Muscle of back (tissue), 11 donors: ENCODE results near the gene LRCOL1. TPM values are rescaled to one million over a fixed set of nuclear protein-coding genes. Genes with fewer than 3 reads are reported as not detected.

Experiments
- DNase-seq, 3 donors: peaks; one replicate each; pipeline versions ENCODE4 v3.0.0 to v3.0.0-alpha.2; 2013
- polyA plus RNA-seq, 10 donors: library from polyadenylated mRNA; unstranded; fragments of 120-200 nt; gene quantifications; one replicate each; pipeline ENCODE4 v1.2.1, GENCODE V29; 2013; ENCODE audit not compliant: insufficient read length in 10 of 10

LRCOL1 gene
- polyA plus RNA-seq, 10 donors = 0.14 to 0.60 (median 0.20) TPM; not detected in 4

GRCh38 chr12:132582582-132583410 is 27.6 kb downstream of the LRCOL1 start:
- peak in 1 of 3 donors; percentile 48 for DNase-seq

DNA sequence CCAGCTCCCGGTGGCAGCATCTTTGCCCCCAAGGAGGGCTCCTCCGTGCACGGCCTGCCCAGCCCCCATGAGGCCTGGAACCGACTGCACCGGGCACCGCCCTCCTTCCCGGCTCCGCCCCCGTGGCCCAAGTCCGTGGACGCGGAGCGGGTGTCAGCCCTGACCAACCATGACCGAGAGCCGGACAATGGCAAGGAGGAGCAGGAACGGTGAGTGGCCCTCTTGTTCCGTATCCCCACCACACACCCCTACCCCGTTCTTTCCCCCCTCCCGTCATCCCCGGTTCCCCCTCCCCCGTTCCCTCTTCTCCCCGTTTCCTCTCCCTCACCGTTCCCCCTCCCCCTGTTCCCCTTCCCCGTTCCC is 28.3 kb downstream of the LRCOL1 start:
- DNase-seq = no peak

DNA sequence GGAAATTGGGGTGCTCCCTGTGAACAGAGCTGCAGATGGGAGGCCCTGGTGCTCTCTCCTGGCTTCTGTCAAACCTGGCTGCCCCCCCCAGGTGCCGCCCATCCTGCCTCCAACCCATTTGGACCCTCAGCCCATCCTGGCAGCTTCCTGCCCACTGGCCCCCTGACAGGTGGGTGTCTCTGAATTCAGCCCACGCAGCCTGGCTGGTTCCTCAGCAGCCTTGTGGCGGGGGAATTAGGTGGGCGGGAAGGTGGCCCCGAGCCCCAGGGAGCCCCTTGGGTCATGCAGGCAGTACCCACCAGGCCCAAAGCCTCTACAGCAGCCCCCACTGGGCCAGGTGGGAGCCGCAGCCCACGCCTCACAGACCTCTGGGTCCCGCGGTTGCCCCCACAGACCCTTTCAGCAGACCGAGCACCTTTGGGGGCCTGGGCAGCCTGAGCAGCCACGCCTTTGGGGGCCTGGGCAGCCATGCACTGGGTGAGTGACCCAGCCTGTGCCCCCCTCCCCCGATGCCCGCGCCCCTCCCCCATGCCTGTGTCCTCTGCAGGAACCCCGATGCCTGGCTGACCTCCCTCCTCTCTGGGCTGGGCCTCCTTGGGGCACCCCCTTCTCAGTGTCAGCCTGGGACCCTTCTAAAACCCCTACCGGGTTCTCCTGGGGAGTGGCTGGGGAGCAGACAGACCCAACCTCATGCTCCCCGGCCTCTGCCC is 28.9 kb downstream of the LRCOL1 start:
- DNase-seq = no peak

DNA sequence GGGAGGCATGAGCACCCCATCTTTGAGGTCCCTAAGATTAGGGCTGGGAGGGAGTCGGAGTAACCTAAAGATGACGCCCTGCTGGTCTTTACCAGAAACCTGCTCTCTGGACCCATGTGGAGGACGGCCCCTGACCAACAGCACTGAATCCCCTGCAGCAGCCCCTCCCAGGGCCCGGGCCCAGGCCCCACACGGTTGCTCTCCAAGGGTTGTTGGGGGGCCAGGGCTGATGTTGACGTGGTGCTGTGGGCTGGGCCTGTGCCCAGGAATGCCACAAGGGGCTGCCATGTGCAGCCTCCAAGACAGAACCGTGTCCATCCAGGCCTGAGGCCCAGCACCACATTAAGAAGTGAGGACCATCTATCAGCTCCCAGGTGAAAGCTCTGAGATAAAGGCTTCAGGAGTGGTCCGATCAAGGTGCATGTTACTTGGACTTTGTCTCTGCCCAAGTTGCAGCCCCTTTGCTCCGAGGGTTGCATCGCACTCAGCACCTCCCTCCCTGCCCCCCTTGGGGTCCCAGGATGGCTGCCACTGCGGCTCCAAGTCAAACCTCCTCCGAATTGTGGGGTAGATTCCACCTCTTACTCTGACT is 29.6 kb downstream of the LRCOL1 start:
- DNase-seq = no peak

- DNase-seq = peak; percentile 47 to 75 (median 62)
Observed at GRCh38 chr12:132579744-132580143, 30.6 kb downstream of the LRCOL1 start.

GRCh38 chr12:132578826-132579225 is 31.6 kb downstream of the LRCOL1 start:
- DNase-seq = no peak

DNA sequence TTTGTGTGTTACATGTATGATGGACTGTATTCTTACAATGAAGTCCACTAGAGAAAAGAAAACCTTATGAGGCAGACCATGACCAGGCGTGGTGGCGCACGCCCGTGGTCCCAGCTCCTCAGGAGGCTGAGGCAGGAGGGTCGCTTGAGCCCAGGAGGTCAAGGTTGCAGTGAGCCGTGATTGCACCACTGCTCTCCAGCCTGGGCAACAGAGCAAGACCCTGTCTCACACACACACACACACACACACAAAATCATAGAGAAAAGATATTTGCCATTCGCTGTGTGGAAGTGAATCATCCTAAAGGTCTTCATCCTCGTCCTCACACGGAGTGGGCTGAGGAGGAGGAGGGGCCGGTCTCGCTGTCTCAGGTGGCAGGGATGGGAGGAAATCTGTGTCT is 32.3 kb downstream of the LRCOL1 start:
- no peak for DNase-seq

DNA sequence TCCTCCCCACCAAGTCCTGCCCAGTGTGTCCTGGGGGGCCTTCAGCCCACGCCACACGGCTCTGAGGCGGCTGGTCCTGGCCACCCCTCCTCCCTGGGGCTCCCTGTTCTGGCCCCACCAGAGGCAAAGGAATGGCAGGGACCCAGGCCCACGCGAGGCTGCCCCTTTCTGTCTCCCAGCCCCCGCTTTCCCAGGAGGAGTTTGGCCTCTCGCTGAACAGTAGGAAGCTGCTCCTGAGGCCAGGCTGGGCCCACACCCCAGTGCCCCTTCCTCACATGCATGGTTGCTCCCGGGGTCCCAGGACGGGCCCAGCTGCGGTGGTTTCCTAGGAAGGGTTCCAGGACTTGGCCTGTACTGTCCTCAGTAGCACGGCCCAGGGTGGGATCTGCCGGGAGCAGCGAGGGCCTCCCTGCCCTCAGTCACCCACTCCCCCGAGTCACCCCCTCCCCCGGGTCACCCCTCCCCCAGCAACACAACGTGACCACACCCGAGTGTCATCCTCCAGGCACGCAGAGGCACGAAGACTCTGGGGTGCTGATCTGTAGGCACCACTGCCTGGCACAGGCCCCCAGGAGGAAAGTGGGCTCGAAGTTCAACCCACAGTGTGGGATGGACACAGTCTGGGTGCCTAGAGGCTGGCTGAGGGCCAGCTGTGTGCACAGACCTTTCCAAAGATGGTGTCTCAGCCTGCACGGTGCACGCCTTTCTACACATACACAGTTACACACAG is 33.0 kb downstream of the LRCOL1 start:
- no peak for DNase-seq

DNA sequence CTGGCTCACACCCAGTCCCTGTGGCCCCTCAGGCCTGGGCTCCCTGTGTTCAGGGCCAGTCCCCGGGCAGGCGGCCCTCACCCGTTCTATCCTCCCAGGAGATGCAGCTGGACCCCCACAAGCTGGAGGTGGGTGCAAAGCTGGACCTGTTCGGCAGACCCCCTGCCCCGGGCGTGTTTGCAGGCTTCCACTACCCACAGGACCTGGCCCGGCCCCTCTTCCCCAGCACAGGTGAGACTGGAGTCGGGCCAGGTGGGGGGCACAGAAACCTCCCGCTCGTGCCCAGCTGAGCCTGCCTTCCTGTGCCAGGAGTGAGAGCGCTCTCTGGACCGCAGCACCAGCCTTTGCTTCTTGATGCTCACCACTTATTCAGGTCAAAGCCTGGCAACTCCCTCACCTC is 33.7 kb downstream of the LRCOL1 start:
- DNase-seq = no peak

GRCh38 chr12:132575661-132576060 is 34.7 kb downstream of the LRCOL1 start:
- DNase-seq = no peak

GRCh38 chr12:132574271-132574996 is 35.9 kb downstream of the LRCOL1 start:
- no peak for DNase-seq

DNA sequence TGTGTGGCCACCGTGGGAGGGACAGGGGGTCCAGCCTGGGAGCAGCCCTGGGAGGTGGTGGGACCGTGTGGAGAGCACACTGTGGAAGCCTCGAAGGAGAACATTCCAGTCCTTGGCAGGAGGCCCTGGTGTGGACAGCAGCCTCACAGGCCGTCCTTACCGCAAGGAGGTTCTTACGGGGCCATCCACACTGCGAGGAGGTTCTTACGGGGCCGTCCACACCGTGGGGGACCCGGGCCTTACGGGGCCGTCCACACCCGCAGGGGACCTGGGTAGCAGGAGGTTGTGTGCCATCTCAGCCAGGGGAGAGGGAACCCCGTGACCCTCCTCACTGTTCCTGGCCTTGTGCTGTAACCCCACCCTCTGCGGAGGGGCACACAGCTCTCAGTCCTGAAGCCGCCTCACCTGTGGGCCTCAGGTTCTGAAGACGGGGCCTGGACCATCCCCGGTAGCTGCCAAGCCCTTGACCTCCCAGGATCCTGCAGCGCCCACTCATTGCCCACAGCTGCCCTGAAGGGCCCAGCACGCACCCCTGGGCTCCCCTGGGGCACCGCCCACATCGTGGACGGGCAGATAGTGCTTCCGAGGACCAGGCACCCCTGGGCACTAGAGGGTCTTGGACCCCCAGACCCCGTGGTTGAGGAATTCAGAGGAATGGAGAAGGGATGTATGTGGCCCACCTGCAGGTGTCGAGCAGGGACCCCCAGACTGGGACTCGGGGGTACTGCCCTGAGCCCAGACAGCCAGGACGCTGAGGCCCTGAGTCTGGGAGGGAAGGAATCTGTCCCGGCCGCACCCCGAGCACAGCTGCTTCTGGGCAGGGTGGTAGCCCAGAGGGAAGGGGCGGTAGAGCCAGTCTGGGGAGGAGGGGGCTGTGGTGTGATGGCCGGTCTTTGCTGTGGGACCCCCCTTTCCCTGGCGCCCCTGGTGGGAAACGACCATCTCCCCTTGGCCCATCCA is 37.3 kb downstream of the LRCOL1 start:
- no peak for DNase-seq

DNA sequence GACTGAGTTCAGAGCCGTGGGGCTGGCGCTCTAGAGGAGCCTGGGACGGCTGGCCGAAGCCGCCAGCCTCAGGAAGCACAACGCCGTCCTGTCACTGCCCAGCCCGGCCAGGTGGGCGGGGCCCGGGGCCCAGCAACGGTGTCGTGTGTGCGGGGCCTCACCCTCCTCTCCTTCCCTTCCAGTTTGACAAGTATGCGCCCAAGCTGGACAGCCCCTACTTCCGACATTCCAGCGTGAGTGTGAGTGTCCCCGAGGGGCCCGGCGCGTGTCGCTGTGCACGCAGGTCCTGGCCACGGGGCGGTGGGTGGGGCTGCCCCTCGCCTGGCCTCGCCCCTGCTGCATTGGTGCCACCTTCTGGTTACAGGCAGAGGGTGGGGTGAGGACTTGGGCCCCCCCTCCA is 38.3 kb downstream of the LRCOL1 start:
- no peak for DNase-seq

DNA sequence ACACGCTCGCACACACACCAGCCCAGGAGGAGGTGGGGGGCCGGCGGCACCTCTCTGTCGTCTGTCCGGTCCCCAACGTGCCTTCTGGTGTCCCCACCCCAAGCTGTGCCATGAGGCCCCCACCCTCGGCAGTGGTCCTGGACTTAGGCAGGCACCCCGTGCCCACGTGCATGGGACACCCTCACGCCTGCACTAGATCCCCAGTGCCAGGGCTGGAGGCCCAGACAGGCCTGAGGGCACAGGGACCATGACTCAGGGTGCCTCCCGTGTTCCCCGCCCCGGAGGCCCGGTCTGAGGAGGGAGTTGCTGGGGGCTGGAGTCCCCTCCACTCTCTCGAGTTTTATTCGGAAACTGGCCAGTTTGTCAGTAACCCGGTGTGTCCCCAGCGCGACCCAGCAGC is 38.8 kb downstream of the LRCOL1 start:
- DNase-seq = no peak

DNA sequence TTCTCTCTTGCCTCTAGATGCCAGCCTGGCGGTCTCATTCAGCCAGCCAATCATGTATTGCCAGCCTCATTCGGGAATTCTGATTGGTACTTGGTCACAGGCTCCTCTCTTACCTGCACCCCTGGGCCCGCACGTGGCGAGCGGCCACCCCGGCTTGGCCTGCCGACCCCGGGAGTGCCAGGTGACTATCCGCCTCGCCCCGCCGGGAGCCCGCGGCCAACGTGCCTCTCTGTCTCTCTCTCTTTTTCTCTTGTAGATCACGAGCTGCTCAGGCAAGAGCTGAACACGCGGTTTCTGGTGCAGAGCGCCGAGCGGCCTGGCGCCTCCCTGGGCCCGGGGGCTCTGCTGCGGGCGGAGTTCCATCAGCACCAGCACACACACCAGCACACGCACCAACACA is 39.3 kb downstream of the LRCOL1 start:
- no peak for DNase-seq

DNA sequence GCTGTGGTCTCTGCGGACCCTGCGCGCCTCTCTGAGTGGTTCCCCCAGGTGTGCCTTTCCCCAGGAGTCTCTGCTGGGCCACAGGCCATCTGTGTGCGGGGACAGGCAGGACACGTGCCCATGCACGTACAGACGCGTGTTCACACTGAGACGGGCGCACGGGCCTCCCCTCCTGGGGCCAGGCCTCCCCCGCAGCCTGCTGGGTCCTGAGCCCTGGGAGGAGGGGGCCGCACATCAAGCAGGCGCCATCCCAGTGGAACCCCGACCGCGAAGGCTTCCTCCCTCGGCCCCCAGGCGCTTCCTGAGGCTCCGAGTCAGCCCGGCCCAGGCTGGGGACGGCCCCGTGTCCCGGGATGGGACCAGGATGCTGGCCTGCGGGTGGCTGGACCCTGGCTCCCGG is 39.7 kb downstream of the LRCOL1 start:
- DNase-seq = no peak

GRCh38 chr12:132569856-132570480 is 40.4 kb downstream of the LRCOL1 start:
- no peak for DNase-seq

DNA sequence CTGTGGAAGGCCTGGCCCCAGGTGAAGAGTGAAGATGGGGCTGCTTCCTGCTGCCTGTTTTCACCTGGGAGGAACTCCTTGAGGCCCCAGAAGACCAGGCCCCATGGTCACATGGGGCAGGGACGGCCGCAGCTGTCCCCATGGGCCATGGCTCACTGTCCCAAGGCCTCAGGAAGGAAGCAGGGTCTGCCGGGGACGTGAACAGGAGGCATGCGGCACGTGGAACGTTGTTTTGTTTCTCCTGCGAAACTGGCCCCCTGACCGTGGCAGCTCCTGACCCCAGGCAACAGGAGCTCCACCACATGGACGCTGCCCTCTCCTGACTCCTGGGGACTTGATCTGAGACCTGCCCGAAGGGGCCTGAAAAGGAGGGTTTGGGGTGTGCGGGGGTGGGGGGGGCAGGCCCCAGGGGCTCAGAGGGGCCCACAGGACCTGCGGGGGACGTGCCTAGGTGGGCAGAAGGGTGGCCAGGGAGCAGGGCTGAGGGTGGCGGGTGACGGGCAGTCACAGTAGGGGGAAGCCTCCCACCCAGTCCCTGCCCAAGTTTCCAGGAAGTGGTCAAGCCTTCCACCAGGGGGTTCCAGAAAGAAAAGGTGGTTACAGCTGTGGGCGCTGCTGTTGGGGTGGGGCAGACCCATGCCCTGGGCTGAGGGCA is 41.4 kb downstream of the LRCOL1 start:
- no peak for DNase-seq

- no peak for DNase-seq
Observed at GRCh38 chr12:132568301-132568700, 42.1 kb downstream of the LRCOL1 start.
